Vagina (tissue), 2 donors: ENCODE data around the gene MRGPRF. TPM values are rescaled to one million over a fixed set of nuclear protein-coding genes. Genes with fewer than 3 reads are reported as not detected.

Experiments used
- DNase-seq, 2 donors: peaks; one replicate each; pipeline ENCODE4 v3.0.0-alpha.2; 2017; ENCODE audit errors: extremely low spot score in 2 of 2
- H3K27ac ChIP-seq: fragments of 200-600 bp; sonication (generic); one replicate; pipeline ENCODE4 v1.5.1; 2019
- H3K27me3 ChIP-seq: fragments of 200-600 bp; sonication (generic); one replicate; pipeline ENCODE4 v1.5.1; 2019
- H3K36me3 ChIP-seq, 2 donors: fragments of 200-600 bp; sonication (generic); one replicate each; pipeline ENCODE4 v1.5.1; 2017 to 2019
- H3K4me1 ChIP-seq: fragments of 200-600 bp; sonication (generic); one replicate; pipeline ENCODE4 v1.5.1; 2019
- H3K4me3 ChIP-seq, 2 donors: fragments of 200-600 bp; sonication (generic); 1 replicate in 1 of 2; 2 replicates in 1 of 2; pipeline ENCODE4 v1.5.1; 2016 to 2019
- H3K9me3 ChIP-seq: fragments of 200-600 bp; sonication (generic); one replicate; pipeline ENCODE4 v1.5.1; 2019
- POLR2A ChIP-seq, 2 donors: fragments of 450-650 bp; IDR thresholded peaks; one replicate each; pipeline ENCODE4 v1.6.1; 2017; ENCODE audit warnings: antibody characterized with exemption in 2 of 2, mild to moderate bottlenecking in 2 of 2, moderate library complexity in 2 of 2
- POLR2AphosphoS5 ChIP-seq, 2 donors: sonication (generic); formaldehyde crosslinking; IDR thresholded peaks; one replicate each; pipeline ENCODE4 v1.9.0; 2017; ENCODE audit warnings: antibody characterized with exemption in 2 of 2, mild to moderate bottlenecking in 2 of 2, low read depth in 1 of 2; ENCODE audit not compliant: insufficient read depth in 1 of 2
- intact Hi-C: fragments of 100-400 bp; cut with DNase I; formaldehyde crosslinking; loops from one replicate; pipeline ENCODE4 v1.15.1; 2023
- total RNA-seq: library from RNA; depleted of rRNA; stranded (reverse); fragments of >200 nt; gene quantifications from one replicate; pipeline ENCODE4 v1.2.3, GENCODE V29; 2016
- TF ChIP-seq, protein P1 (sequence below), 3 experiments: fragments of 450-650 bp in 2 of 3; fragments of 200-600 bp in 1 of 3; sonication (generic) in 1 of 3; IDR thresholded peaks; one replicate each; pipeline ENCODE4 v1.5.1; 2017 to 2019; ENCODE audit warnings: antibody characterized with exemption in 3 of 3, mild to moderate bottlenecking in 2 of 3, moderate library complexity in 2 of 3

Gene MRGPRF
- total RNA-seq, 1 donor from 2014 or later = 84.5 TPM

DNA sequence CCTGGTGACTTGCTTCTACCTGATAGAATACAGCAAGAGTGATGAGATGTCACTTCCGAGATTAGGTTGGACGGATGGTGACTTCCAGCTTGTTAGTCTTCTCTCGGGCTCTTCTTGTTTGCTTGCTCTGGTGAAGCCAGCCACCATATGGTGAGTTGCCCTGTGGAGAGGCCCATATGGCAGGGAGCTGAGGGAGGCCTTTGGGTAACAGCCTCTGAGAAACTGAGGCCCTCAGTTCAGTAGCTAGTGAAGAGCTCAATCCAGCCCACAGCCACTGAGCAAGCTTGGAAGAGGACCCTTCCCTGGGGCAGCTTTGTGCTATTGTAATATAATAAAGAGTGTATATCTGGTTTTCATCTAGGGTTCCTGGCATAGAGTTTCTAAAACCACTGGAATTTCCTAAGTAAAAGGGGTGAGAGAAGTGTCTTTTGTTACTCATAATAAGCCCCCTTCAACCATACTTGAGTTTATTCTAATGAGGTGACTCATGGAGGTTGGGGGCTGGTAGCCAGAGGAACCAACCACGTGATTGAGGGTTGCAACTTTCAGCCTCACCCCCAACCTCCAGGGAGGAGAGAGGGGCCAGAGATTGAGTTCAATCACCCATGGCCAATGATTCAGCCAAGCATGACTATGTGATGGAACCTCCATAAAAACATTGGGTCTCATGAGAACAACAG is 27.7 kb upstream of the MRGPRF start:
- peaks cover 45% of the 10 kb centered on the region for H3K4me1 ChIP-seq
- H3K27me3 ChIP-seq = no peaks in the 10 kb centered on the region
- TF ChIP-seq POLR2A (IDR thresholded peaks at IDR 0.05) (no peak), POLR2AphosphoS5 (IDR thresholded peaks at IDR 0.05; ENCODE audit: insufficient read depth in 1 of 2, low read depth in 1 of 2) (no peak)
- TF ChIP-seq, protein P1, sequence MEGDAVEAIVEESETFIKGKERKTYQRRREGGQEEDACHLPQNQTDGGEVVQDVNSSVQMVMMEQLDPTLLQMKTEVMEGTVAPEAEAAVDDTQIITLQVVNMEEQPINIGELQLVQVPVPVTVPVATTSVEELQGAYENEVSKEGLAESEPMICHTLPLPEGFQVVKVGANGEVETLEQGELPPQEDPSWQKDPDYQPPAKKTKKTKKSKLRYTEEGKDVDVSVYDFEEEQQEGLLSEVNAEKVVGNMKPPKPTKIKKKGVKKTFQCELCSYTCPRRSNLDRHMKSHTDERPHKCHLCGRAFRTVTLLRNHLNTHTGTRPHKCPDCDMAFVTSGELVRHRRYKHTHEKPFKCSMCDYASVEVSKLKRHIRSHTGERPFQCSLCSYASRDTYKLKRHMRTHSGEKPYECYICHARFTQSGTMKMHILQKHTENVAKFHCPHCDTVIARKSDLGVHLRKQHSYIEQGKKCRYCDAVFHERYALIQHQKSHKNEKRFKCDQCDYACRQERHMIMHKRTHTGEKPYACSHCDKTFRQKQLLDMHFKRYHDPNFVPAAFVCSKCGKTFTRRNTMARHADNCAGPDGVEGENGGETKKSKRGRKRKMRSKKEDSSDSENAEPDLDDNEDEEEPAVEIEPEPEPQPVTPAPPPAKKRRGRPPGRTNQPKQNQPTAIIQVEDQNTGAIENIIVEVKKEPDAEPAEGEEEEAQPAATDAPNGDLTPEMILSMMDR (IDR thresholded peaks at IDR 0.05) = no peak
- no peaks in the 10 kb centered on the region for H3K36me3 ChIP-seq
- H3K27ac ChIP-seq = peak overlapping the region; percentile 84
- intact Hi-C loops = no loop called here
- H3K9me3 ChIP-seq = no peaks in the 10 kb centered on the region
- DNase-seq = no peak
- no peak overlapping the region for H3K4me3 ChIP-seq

DNA sequence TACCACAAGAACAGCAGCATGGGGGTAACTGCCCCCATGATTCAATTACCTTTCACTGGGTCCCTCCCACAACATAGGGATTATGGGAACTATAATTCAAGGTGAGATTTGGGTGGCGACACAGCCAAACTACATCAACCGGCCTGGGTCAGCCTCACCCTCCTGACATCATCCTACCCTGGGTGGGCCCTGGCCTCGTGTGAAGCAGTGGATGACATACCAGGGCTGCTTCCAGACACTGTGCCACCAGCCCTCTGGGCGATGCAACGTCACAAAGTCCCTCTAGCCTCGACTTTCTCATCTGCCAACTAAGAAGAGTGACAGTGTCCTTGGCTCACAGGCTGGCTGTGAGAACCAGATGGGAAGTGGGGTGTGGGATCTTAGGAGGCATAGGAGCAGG is 27.0 kb upstream of the MRGPRF start:
- Histone ChIP-seq H3K36me3 (no peaks in the 10 kb centered on the region), H3K4me1 (peaks cover 49% of the 10 kb centered on the region), H3K4me3 (no peak overlapping the region), H3K9me3 (no peaks in the 10 kb centered on the region), H3K27ac (peak overlapping the region; percentile 84), H3K27me3 (no peaks in the 10 kb centered on the region)
- no peak for DNase-seq
- intact Hi-C loops = no loop called here
- TF ChIP-seq POLR2AphosphoS5 (IDR thresholded peaks at IDR 0.05; ENCODE audit: insufficient read depth in 1 of 2, low read depth in 1 of 2) = no peak
- TF ChIP-seq, protein P1 (IDR thresholded peaks at IDR 0.05) = no peak
- no peak for TF ChIP-seq POLR2A (IDR thresholded peaks at IDR 0.05)

DNA sequence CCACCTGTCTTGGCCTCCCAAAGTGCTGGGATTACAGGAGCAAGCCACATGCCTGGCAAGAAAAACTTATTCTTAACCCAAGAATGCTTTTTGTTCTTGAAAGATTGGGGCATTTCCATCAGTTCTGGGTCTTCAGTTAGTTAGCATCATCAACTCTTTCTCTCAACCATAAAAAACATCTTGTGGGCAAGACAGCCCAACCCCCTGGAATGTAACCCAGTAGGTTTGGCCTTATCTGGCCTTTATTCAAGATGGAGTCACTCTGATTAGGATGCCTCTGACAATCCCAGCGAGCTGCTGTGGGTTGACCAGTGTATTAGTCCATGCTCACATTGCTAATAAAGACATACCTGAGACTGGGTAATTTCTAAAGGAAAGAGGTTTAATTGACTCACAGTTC is 26.5 kb upstream of the MRGPRF start:
- intact Hi-C loops = no loop called here

DNA sequence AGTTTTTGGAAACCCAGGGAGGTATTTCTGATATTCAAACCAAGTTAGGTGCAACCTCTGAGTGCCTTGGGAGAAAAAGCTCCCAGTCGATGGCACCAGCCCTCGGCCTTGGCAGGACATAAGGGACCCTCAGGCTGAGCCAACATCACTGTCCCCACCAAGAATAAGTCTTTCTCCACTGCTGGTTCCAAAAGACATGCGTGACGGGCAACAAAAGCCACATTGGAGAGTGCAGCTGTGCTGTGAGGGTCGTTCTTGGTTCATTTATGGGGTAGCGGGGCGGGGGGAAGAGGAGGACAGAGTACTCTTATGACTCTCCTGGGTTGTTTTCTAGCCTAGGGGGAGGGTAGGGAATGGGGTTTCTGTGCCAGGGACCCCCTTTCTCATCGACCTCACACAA is 24.5 kb upstream of the MRGPRF start:
- intact Hi-C loops = no loop called here
- Histone ChIP-seq H3K27ac (peak overlapping the region; percentile 91), H3K36me3 (no peaks in the 10 kb centered on the region), H3K4me1 (peaks cover 33% of the 10 kb centered on the region), H3K4me3 (no peak overlapping the region), H3K27me3 (no peaks in the 10 kb centered on the region), H3K9me3 (no peaks in the 10 kb centered on the region)
- DNase-seq = no peak
- TF ChIP-seq, protein P1 (IDR thresholded peaks at IDR 0.05) = no peak
- TF ChIP-seq POLR2AphosphoS5 (IDR thresholded peaks at IDR 0.05; ENCODE audit: insufficient read depth in 1 of 2, low read depth in 1 of 2) (no peak), POLR2A (IDR thresholded peaks at IDR 0.05) (no peak)

More for the DNA sequence above, 26.5 kb upstream of the MRGPRF start:
- H3K9me3 ChIP-seq = no peaks in the 10 kb centered on the region
- H3K36me3 ChIP-seq = no peaks in the 10 kb centered on the region
- H3K4me3 ChIP-seq = no peak overlapping the region
- H3K4me1 ChIP-seq = peaks cover 45% of the 10 kb centered on the region
- H3K27ac ChIP-seq = peak overlapping the region; percentile 84
- no peaks in the 10 kb centered on the region for H3K27me3 ChIP-seq
- no peak for DNase-seq
- TF ChIP-seq, protein P1 (IDR thresholded peaks at IDR 0.05) = no peak
- no peak for TF ChIP-seq POLR2AphosphoS5 (IDR thresholded peaks at IDR 0.05; ENCODE audit: insufficient read depth in 1 of 2, low read depth in 1 of 2)
- no peak for TF ChIP-seq POLR2A (IDR thresholded peaks at IDR 0.05)

DNA sequence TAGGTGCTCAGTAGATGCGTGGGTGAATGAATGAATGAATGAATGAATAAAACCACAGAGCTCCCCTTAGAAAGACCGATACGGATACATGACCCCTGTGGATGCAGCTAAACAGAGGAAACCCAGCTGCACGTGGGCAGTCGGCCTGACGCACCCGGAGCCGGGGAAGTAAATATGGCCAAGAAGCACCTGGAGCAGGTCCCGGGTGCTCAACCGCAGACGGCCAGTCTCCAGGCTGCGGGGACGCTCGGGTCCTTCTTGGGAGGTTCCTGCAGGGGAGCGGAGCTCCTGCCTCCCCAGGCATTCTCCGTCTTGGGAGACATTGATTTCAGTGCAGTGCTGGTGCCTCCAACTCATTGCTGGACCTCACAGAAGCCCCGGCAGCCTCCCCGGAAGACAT is 24.0 kb upstream of the MRGPRF start:
- Histone ChIP-seq H3K9me3 (no peaks in the 10 kb centered on the region), H3K4me3 (no peak overlapping the region), H3K27ac (peak overlapping the region; percentile 91), H3K36me3 (no peaks in the 10 kb centered on the region), H3K4me1 (peaks cover 33% of the 10 kb centered on the region), H3K27me3 (no peaks in the 10 kb centered on the region)
- intact Hi-C loops = no loop called here
- DNase-seq = no peak
- no peak for TF ChIP-seq POLR2A (IDR thresholded peaks at IDR 0.05)
- no peak for TF ChIP-seq POLR2AphosphoS5 (IDR thresholded peaks at IDR 0.05; ENCODE audit: insufficient read depth in 1 of 2, low read depth in 1 of 2)
- TF ChIP-seq, protein P1 (IDR thresholded peaks at IDR 0.05) = no peak
